ENCODE measurements around the gene ALS2CL.
A peak's percentile ranks its signal among the peaks of the same experiment; 100 is the strongest.
"Not testable (repeated sequence)": the region's sequence is repeated elsewhere in the genome, so short reads cannot be mapped to it uniquely, and the experiment has no call there.

ALS2CL gene

GRCh38 chr3:46704346-46704745, 10.9 kb upstream of the ALS2CL start:
- DNase-seq = not testable (repeated sequence)

GRCh38 chr3:46703013-46703520, 9.6 kb upstream of the ALS2CL start:
- DNase-seq = no peak

- DNase-seq = no peak
Measured at GRCh38 chr3:46702246-46703012, 8.9 kb upstream of the ALS2CL start.

- no peak for DNase-seq
Measured at GRCh38 chr3:46701181-46701939, 7.9 kb upstream of the ALS2CL start, which contains the start of gene TMIE. TSS of gene TMIE (plus strand) at chr3:46701392. CDS start at chr3:46701488, 96 bp downstream.

GRCh38 chr3:46700772-46701171, 7.3 kb upstream of the ALS2CL start:
- DNase-seq = no peak

- no peak for DNase-seq
Measured at GRCh38 chr3:46699676-46700523, 6.4 kb upstream of the ALS2CL start.

GRCh38 chr3:46695962-46696894, 2.7 kb upstream of the ALS2CL start:
- no peak for DNase-seq

- DNase-seq = no peak
Measured at GRCh38 chr3:46695177-46695961, 1.9 kb upstream of the ALS2CL start.

- no peak for DNase-seq
Measured at GRCh38 chr3:46694520-46694919, 1.0 kb upstream of the ALS2CL start.

- no peak for DNase-seq
Measured at GRCh38 chr3:46693892-46694226, 380 bp upstream of the ALS2CL start.

- peak; percentile 86 for DNase-seq
Measured at GRCh38 chr3:46692566-46692990, 901 bp downstream of the ALS2CL start.

- DNase-seq = peak; percentile 86
Measured at GRCh38 chr3:46690798-46691197, 2.7 kb downstream of the ALS2CL start.

- no peak for DNase-seq
Measured at GRCh38 chr3:46685446-46685845, 8.0 kb downstream of the ALS2CL start.

GRCh38 chr3:46684891-46685290, 8.6 kb downstream of the ALS2CL start:
- DNase-seq = no peak

GRCh38 chr3:46682974-46683373, 10.5 kb downstream of the ALS2CL start:
- DNase-seq = no peak

- no peak for DNase-seq
Measured at GRCh38 chr3:46681856-46682540, 11.5 kb downstream of the ALS2CL start.

GRCh38 chr3:46681387-46681786, 12.1 kb downstream of the ALS2CL start:
- no peak for DNase-seq

GRCh38 chr3:46680298-46680826, 13.1 kb downstream of the ALS2CL start:
- DNase-seq = no peak

GRCh38 chr3:46679681-46680080, 13.8 kb downstream of the ALS2CL start:
- DNase-seq = no peak

- DNase-seq = no peak
Measured at GRCh38 chr3:46678280-46678679, 15.2 kb downstream of the ALS2CL start.
